ENCODE measurements around the gene MAML3.

MAML3 gene

DNA sequence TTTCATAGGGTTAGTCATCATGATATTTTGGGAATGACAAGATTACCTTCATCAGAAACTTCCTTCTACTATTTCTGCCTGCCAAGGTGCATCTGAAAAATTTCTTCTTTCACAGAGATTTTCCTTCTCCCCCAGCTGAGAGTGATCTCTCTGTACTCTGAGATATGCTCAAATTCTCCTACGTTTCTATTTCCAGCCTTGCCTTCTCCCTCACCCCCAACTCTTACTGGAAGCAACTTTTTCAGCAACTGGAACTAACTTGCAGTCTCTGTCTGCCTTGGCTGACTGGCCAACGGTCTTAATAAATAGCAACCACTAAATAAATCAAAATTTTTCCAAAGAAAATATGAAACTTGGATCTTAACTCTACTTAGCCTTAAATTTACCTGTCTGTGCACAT, 122.3 kb downstream of the MAML3 start:
- DNase-seq: no peak

DNA sequence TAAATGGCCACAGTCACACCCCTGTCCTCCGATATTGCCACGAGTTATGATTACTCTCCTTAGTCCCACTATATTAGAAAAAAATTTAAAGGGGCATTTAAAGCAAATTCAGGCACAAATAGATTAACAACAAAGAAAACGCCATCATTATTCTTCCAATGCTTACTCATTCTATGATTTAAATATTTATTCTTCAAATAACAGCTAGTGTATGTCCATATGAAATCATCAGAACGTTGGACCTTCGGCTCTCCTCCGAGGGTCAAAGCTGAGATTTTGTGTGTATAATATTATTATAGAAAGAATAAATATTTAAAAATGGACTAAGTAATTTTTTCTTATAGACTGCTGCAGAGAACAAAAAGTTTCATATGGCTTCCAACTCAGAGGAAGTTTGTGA, 122.9 kb downstream of the MAML3 start:
- no peak for DNase-seq

DNA sequence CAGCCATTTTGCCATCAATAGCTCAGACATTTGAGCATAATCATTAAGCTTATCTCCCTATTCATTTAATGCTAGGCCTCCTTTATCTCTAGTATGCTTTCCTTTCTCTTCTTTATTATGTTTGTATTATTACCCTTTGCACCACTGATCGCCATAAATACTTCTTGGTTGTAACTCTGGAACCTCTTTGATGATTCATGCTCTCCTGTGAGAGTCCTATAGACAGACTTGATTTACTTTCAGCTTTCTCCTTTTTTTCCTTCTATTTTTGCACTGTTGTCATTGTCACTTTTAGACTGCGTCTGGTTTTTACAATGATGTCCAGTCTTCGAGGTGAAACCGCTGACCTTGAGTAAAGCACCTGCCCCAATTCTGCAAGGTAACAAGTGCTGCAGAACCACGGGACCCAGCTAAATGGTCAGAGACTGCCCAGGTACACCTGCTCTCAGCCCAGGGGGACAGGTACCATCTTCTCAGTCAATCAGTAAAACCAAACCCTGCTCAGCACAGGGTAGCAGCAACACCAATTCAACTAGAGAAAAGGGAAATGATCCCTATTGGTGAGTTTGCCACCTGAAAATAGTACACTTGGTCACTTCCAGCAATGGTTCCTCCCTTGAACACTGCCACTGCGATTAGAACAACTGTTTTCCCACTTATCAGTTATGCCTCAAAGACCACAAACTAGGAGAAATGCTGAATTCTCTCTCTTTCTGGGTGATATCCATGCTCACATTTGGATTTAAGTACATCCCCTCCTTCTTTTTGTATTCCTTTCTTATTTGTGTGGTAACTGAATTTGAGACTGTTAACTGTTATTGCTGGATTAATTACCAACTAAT, 125.1 kb downstream of the MAML3 start:
- no peak for DNase-seq

DNA sequence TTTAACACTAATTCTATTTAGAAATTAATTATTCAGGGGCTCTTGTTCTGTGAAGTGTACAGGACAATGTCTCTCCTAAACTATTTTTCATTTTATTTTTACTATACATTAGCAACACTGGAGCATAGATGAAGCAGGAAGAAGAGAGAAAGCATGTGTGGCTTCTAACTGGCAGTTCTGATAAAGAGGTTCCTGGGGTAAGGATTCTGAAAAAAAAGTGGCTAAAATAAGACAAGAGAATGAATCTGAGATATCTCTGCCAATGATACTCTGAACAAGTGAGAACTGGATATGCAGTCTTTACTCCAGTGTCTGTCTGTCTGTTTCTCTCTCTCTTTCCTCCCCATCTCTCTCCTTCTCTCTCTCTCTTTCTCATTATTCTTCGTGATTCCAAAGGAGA, 125.9 kb downstream of the MAML3 start:
- no peak for DNase-seq

DNA sequence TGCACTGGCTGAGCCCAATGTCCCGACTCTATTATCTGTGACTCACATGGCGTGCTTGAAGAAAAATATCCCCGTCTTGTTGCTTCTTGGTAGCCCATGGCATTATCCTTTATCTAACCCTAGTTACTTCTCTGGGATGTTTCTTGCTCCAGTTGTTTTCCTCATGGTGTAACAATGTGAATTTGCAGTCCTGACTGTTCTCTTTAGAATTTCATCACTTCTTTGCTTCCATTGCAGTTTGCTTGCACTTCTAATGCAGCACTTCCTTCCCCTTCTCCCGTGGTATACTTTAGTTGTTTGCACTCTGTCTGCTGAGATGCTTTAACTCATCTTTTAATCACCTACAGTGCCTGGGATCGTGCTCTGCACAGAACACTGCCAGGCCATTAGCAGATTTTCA, 126.9 kb downstream of the MAML3 start:
- peak; percentile 44 to 46 for DNase-seq

DNA sequence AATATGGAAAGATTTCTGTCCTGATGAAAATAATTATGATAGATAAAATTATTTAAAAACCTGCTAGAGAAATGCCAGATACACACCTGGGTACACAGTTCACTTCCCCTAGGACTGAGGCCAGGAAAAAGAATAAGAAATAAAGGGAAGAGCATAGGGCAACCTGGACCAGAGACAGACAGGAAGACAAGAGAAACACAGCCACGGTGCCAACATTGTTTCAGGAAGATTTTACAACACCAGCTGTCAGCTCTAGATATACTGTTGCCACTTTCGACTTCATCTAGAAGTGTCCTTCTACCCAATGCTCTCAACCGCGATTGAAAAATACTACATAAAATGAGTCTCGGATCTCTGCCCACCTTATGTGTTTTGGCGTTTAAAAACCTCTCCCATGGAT, 128.5 kb downstream of the MAML3 start:
- no peak for DNase-seq

DNA sequence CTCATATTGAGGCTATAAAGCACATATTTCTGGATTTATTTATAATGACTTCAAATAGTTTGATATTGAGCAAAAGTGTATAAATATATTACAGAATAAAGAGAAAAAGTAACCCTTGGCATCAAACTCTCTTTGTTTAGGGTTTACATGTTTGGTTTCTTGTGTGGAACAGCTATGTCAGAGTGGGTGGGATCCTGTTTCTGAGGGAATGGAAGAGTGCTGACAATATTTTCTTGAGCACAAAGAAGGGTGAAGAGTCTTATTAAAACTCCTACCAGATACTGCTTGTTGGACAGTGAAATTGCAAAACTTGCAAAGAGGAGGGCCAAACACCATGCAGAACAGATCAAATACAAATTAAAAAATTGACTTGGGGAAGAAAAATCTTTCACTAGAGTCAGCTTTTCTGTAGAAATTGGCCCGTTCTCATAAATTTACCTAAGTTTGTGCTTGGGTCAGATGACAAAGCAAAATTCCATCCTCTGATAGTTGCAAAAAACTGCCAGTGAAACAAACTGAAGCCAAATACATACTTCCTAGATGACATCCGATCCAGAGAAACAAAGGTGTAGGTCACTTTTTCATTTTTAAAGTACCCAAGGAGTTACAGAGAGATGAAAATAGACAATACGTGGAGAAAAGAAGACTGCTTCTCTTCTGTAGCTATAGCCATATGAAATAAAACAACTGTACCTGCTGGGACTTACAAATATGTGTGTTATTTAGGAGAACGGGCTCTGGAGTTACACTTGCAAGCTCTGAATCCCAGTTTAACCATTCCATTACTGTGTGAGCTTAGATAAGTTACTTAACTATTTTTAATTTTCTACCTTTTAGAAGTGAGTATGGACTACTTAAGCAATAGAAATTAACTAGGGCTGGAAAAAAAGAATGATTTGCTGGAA, 133.3 kb downstream of the MAML3 start:
- no peak for DNase-seq

DNA sequence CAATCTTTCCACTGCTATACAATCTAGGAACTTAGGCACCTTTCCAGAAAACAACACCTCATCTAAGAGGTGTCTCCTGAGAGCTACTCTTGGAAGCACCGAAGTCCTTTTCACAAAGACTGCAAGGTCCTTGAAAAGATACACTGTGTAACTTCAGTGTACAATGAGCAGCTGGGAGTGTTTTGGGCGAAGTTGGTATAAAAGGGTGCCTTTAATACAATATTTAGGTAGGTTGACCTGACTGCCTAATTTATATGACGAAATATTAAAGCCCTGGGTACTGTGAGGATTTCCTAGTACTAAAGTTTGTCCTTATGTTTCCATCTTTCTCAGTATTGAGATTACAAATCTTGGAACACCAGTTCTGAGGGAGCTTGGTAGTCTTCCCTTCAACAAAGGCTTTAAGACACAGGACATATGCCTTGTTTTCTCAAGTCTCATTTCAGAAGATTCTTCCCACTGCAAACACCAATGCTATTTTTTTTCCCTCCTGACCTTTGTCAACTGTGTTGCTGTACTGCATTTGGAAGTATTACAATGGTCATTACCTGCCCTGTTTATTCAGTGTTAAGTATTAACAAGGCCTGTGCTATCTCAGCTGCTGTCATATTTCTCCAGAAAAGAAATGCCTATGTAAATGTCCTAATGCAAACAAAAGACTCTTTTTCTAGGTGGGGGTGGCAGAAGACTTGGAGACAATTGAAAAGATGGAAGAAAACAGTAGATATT, 134.2 kb downstream of the MAML3 start:
- no peak for DNase-seq

DNA sequence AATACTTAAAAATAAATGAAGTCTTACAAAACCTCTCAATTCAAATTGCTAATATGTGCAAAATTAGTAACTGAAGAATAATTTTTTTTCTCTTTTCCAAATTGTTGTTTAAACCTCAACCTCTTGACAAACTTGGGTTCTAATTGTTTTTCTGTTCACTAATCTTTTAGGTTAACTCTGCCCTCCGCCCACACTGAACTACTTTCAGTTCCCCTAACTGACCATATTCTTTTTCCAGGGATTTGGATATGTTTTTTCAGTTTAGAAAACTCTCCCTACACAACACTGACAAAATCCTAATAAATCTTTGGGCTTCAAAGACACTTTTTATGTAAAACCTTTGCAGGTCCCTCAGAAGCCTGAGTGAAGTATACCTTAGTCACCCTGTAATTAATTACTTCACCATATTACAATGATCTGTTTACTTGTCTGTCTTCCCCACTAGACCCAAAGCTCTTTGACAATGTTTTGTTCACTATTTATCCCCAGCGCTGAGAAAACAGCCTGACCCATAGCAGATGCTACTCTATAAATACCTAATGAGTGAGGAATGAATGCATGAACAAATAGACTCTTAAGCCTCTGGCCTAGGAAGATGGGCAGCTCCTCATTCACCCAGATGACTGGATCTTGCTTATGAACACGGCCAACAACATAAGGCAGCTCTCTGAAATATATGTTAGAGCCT, 134.9 kb downstream of the MAML3 start:
- DNase-seq: no peak

DNA sequence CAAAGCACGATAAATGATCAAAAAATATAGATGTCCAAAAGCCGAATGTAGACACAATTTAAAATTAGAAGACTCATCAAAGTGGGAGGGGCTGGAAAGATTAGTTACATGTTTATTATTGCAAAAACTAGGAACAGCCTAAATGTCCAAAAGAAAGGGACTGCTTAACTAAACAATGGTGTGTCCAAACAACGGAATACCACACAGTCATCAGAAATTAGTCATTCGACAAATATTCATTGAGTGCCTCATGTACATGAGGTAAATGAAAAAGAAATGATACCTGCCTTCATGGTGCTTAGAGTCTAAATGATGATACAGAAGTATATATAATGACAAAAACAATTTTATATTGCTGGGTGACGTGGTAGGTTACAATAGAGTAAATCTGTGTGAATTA, 139.7 kb downstream of the MAML3 start:
- DNase-seq: no peak

DNA sequence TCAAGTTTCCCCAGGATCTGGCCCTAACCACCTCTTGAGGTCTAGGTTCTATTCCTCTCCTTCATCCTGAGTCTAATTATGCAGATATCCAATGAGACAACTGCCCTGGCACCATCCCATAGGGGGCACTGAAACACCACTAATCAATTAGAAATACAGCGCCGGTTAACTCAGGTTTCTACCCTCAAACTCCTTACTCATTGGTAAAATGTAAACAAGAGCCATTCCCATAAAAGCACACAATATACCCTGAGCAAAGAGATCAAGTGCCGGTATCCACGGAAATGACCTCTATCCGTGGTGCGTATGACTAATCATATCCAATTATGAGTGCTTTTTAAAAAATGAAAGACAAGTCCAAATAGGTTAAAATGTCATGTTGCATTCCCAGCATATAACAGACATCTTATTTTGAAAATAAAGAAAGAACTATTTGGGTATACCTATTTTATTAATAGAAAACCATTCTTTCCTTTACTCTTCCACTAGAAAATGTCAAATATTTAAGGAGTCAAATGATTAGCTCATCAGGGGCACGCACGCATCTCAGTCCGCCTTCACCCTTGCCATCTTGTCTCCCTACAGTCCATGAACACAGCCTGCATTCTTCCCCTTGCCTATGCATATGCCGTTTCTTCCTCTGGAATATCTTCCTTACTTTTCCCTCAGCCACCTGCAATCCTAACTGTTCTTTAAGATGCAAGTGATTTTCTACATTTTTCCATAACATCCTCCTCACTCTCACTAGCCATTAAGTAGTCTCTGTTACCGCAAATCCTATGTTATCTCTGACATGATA, 141.1 kb downstream of the MAML3 start:
- peak; percentile 65 to 82 for DNase-seq

DNA sequence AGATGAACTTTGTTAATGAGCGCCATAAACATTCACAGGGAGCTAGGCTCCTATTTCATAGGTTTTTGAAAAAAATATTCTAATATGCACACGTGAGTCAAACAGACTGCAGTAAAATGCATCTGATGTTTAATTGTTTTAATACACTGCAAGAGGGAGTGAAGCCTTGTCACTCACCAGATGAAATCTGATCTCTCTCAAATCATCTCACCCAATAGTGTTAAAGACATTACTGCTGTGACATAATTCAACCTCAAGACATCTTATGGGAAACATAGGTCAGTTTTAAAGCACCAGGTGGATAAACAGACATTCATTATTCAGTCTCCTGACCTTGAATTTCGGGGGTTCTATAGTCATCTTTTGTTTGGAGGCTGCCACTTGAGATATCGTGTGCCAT, 148.3 kb downstream of the MAML3 start:
- no peak for DNase-seq

DNA sequence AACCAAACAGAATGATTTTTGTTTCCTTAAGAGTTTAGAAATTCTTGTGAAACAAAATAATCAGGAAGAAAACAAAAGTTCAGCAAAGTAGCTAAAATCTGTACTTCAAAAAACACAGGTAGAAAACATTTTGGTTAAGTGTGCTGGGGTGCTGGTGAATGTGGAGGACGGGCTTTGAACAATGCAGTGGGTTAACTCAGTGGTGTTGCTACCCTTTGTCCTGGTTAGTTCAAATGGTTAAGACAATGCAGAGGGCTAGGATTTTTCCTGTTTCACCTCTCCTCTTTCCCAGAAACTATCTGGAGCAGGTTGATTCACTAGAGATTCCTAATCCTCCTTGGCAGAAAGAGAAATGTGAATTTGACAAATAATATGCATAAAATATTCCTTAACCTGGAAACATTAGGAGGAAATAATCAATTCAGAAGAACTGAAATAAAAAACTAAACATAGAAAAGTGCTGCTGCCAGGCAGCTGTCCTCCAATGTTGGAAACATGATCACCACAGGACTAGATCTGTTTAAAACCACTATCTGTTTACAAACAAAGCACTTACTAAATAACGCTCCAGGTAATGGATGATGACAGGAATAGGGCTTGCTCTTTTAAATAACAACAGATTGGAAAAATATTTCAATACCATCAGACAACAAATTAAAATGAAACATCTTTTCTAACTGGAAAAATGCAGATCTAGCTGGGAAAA, 148.9 kb downstream of the MAML3 start:
- no peak for DNase-seq

DNA sequence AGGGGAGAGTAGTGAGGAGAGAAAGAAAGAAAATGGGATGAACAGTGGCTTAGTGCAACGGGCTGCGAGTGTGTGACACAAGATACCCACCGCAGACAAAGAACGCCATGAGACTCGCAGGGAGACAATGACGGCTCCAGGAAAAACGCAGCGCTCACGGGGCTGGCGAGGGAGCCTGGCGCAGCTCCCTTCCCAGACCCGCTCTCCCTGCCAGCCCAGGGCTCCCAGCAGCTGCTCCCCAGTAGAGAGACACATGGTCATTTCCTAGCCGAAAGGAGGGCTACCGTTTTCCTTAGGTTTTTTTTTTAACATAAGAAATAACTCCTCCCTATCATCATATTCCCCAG, 149.5 kb downstream of the MAML3 start:
- DNase-seq: no peak

DNA sequence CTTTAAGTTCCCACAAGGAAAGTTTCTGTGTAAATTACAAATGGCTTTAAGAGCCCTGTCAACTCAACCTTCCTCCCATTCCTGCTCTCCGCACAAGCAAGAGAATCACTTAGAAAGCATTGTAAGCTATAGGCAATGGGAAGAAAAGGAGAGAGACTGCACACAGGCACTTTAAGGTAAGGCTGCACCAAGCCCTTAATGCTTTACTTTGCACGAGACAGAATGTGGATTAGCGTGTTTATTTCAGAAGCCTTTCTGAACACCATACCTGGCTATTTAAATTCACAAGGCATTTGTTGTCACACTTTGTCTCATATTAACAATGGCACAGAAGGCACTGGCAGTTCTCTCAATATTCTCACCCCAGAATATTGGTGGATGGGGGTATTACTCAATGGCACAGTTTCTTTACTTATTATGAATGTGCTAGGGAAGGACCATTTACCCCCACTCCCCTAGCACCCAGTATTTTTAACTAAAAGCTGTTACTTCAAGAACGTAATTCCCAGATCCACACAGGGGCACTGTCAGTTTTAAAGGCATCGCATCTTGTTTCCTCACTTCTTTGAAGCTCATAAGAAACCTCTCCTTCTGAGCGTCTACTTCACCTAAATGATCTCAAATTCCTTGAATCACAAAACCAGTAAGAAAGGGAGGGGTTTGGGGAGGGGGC, 150.0 kb downstream of the MAML3 start:
- DNase-seq: no peak

DNA sequence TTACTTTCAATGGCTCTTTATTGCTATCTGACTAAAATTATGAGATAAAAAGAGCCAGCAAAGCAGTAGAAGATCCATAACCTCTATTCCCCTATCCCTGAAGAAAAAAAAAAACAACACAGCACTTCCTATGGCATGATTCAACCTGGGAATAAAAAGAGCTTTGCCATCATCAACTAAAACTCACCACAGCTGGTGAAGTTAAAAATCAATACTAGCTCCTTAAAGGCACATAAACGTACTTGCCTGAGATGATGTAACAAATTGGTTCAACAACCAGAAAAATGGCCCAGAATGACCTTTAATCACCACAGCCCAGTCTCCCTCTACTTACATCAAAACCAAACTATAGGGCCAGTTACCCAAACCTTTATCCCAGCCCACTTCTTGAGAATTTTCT, 153.8 kb downstream of the MAML3 start:
- DNase-seq: no peak

DNA sequence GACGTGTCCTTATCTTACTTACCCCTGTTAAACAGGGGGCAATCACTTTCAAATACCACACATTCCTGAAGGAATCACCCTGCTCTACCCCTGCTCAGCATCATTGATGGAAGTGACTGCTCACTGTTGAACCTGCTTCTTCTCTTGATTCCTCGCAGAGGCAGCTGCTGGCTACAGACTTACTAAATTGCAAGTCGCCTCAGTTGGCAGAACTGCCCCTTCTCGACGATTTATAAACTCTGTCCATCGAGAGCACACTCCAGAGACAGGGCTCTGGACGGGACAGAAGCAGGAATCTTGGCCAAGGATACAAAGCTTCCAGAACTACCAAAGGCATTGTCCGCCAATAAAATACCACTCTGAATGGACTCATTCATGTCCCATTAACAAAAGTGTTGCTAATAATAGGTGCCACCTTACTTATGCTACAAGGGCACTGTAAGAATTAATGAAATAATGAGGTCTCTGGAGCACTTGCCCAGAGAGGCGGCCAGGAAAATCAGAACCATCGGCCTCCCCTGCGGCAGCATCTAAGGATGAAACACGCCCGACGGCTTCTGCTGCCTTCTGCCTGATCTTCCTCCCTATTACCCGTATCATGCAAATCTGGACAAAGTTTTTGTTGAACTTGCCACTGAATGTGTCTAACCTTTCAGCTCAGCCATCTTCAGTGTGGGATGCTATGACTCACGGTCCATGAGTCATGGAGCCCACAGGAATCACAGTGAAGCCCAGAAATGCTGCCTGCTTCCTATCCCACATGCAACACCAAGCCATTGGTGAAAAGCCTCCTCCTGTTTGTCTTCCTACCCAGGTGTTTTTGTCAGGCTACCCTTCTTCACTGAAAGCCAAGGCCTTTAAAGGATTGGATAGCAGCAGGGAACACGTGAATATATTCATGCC, 164.9 kb downstream of the MAML3 start:
- DNase-seq: peak; percentile 31 to 32

DNA sequence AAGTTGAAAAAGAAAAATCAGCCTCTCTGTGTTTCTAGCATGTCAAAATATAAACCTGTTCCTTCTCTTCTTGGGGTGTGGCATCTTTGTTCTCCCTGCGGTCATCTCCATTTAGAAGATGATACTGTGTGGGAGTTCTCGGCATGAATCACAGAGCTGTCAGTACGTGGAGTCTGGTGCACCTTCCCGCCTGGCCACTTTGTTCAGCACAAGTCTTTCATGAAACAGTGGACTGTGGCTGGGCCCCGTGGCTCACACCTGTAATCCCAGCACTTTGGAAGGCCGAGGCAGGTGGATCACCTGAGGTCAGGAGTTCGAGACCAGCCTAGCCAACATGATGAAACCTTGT, 166.5 kb downstream of the MAML3 start:
- no peak for DNase-seq

DNA sequence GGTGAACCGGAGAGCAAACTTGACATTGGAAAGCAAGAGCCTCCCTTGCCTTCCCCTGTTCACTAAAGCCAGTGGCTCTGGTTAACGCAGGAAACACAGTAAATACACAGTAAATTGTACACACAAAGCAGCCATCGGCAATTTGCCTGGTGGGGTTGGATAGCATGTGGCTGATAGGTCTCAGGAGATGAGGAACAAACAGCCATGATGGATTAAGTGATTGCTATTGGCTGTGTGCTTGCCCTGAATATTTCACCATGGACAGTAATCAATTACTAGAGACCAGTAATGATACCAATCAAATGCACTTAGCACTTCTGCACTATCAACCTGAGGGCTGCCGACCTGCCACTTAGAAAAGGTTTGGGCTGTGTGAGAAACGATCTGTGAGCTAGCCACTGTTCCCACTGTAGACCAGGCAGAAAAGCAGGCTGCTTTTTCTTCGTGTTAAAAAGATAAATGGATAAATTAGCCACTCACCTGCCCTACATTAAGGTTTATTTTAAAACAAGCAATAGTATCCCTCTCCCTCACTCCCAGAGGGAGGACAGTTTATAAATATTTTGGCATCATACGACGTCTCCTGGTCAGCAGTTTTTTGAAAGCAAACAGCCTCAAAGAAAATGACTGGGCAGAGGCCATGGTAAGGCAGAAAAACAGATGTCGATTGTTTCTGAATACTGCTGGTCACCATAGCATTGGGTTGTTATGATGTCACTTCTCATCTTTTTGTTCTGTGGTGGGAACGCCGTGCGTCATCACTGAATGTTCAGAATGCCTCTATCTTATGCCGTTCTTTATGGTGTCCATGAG, 167.1 kb downstream of the MAML3 start:
- no peak for DNase-seq
